HG03342 (cell line): ENCODE data around the gene TOP3B.
"Not testable (repeated sequence)": the region's sequence is repeated elsewhere in the genome, so short reads cannot be mapped to it uniquely, and the experiment has no call there.

Source experiments
- ATAC-seq: cut with Tn5 transposase; IDR thresholded peaks from one replicate; pipeline ENCODE4 v1.9.1; 2021; ENCODE audit warnings: mild to moderate bottlenecking, moderate library complexity; ENCODE audit not compliant: unreplicated experiment

The TOP3B gene

GRCh38 chr22:21927174-21927823 is 55.3 kb downstream of the TOP3B start:
- ATAC-seq, result no peak

- ATAC-seq, result no peak
These were observed 55.9 kb downstream of the TOP3B start for GRCh38 chr22:21926728-21927127.

GRCh38 chr22:21923163-21923561 is 59.4 kb downstream of the TOP3B start:
- no peak for ATAC-seq

- no peak for ATAC-seq
These were observed 60.0 kb downstream of the TOP3B start for GRCh38 chr22:21922370-21923162.

GRCh38 chr22:21921729-21922128 is 60.9 kb downstream of the TOP3B start:
- ATAC-seq, result no peak

GRCh38 chr22:21921184-21921721 is 61.3 kb downstream of the TOP3B start:
- ATAC-seq, result no peak

GRCh38 chr22:21920341-21921183 is 62.0 kb downstream of the TOP3B start:
- no peak for ATAC-seq

GRCh38 chr22:21919526-21920307 is 62.9 kb downstream of the TOP3B start:
- ATAC-seq, result no peak

- no peak for ATAC-seq
These were observed 64.0 kb downstream of the TOP3B start for GRCh38 chr22:21918466-21919185.

- no peak for ATAC-seq
These were observed 64.7 kb downstream of the TOP3B start for GRCh38 chr22:21917959-21918261.

GRCh38 chr22:21917181-21917958 is 65.2 kb downstream of the TOP3B start:
- no peak for ATAC-seq

- no peak for ATAC-seq
These were observed 66.2 kb downstream of the TOP3B start for GRCh38 chr22:21916309-21916918.

GRCh38 chr22:21915624-21916308 is 66.8 kb downstream of the TOP3B start:
- no peak for ATAC-seq

GRCh38 chr22:21914033-21914642 is 68.4 kb downstream of the TOP3B start:
- ATAC-seq, result not testable (repeated sequence)

GRCh38 chr22:21910367-21910766 is 72.2 kb downstream of the TOP3B start:
- not testable (repeated sequence) for ATAC-seq

GRCh38 chr22:21909871-21910270 is 72.7 kb downstream of the TOP3B start:
- ATAC-seq, result no peak

GRCh38 chr22:21907638-21908522 is 74.7 kb downstream of the TOP3B start:
- ATAC-seq, result no peak
